Measurements from ENCODE around the gene CCDC120. TPM values are rescaled to one million over a fixed set of nuclear protein-coding genes. Genes with fewer than 3 reads are reported as not detected.

The CCDC120 gene
- total RNA-seq, 1 experiment from 2014 or later: 14.5 TPM

GRCh38 chrX:49079489-49080428, 21.0 kb downstream of the CCDC120 start, which contains the start of gene WDR45:
Gene WDR45, minus strand, starts transcription at chrX:49079887. Its CDS starts 1,792 bp downstream, at chrX:49078095.
- H2BK120ac ChIP-seq (ENCODE audit: low read depth, low read length, poor library complexity, severe bottlenecking): no peak within 1 kb of the TSS
- no peak within 1 kb of the TSS for H3T11ph ChIP-seq (ENCODE audit: low read length)
- peak within 1 kb of the TSS; percentile 44 for H2BK5ac ChIP-seq (ENCODE audit: insufficient read length, low read length)
- peaks cover 2 to 9% of the 10 kb centered on the region in 2 experiments; a peak in 3 of 4 replicates for H3K4me1 Mint-ChIP-seq
- H3K79me2 ChIP-seq (ENCODE audit: insufficient read depth, low read length): no peaks in the 10 kb centered on the region
- peak within 1 kb of the TSS; percentile 85 to 95 for H3K4me3 Mint-ChIP-seq
- no peak for TF ChIP-seq CTCF (conservative IDR thresholded peaks at IDR 0.05)
- peak within 1 kb of the TSS; percentile 68 for H3K4me2 ChIP-seq (ENCODE audit: insufficient read depth, insufficient read length, low read length)
- no peak within 1 kb of the TSS for H3K23ac ChIP-seq (ENCODE audit: insufficient read length, low read depth, low read length)
- H3K18ac ChIP-seq (ENCODE audit: insufficient read length, low read depth, low read length): peak within 1 kb of the TSS; percentile 62
- no peaks in the 10 kb centered on the region; the same call in 1 of the 2 replicates for H3K4me1 ChIP-seq (ENCODE audit: insufficient read depth, low read length)
- H3K56ac ChIP-seq (ENCODE audit: insufficient read length, low read depth, low read length): no peak within 1 kb of the TSS
- H3K79me1 ChIP-seq (ENCODE audit: insufficient read depth, low read depth, low read length, poor library complexity, severe bottlenecking): no peaks in the 10 kb centered on the region
- no peaks in the 10 kb centered on the region for H4K20me1 ChIP-seq (ENCODE audit: control insufficient read depth, insufficient read depth, insufficient read length)
- no peak within 1 kb of the TSS for H2AFZ ChIP-seq (ENCODE audit: low read length)
- peak; percentile 57 for DNase-seq
- H2BK20ac ChIP-seq (ENCODE audit: low read depth, low read length, poor library complexity, severe bottlenecking): no peak within 1 kb of the TSS
- no peak within 1 kb of the TSS for H3K27ac ChIP-seq (ENCODE audit: insufficient read length, low read depth, low read length)
- H4K8ac ChIP-seq (replicated peaks; ENCODE audit: insufficient read length, low read depth, low read length): no peak within 1 kb of the TSS
- H3K4ac ChIP-seq (ENCODE audit: low read depth, low read length): no peak within 1 kb of the TSS
- H3K27me3 Mint-ChIP-seq (ENCODE audit: low read depth): peaks cover 2% of the 10 kb centered on the region; the same call in 1 of the 2 replicates
- H2BK12ac ChIP-seq (ENCODE audit: insufficient read length, low read depth, low read length): no peak within 1 kb of the TSS
- peaks cover 59 to 65% of the 10 kb centered on the region in 2 experiments for H3K9me3 Mint-ChIP-seq
- no CpG with 5 or more reads among the region's 55 CpGs for WGBS (ENCODE audit: extremely low coverage, insufficient read length, low lambda C conversion rate)
- H3K36me3 Mint-ChIP-seq (ENCODE audit: insufficient read depth in 1 of 3, low read depth in 3 of 3): peaks cover 8 to 19% (median 9%) of the 10 kb centered on the region in 3 experiments; a peak in 4 of 7 replicates
- peak within 1 kb of the TSS; percentile 86 for H3K9ac ChIP-seq (ENCODE audit: extremely low read depth, insufficient read length, low read length)
- no peaks in the 10 kb centered on the region for H3K9me3 ChIP-seq (ENCODE audit: control insufficient read depth, low read depth, low read length)
- H4K91ac ChIP-seq (ENCODE audit: insufficient read length, low read depth, low read length): no peak within 1 kb of the TSS
- H3K23me2 ChIP-seq (ENCODE audit: insufficient read length, low read depth, low read length, poor library complexity, severe bottlenecking): peaks cover 4% of the 10 kb centered on the region
- H4K5ac ChIP-seq (ENCODE audit: insufficient read length, low read depth, low read length): peak within 1 kb of the TSS; percentile 25
- H3K14ac ChIP-seq (ENCODE audit: insufficient read depth, low read length): no peak within 1 kb of the TSS; the same call in 1 of the 2 replicates
- H2AK5ac ChIP-seq (ENCODE audit: insufficient read length, low read length): no peak within 1 kb of the TSS
- H3K27ac Mint-ChIP-seq: peak within 1 kb of the TSS; percentile 24 to 94 (median 93)
- H2BK15ac ChIP-seq (ENCODE audit: low read depth, low read length): no peak within 1 kb of the TSS
- H3K27me3 ChIP-seq (ENCODE audit: insufficient read depth, low read length): no peaks in the 10 kb centered on the region

All from H9 (cell line).